ENCODE measurements around the gene MARK3. TPM values are rescaled to one million over a fixed set of nuclear protein-coding genes. Genes with fewer than 3 reads are reported as not detected.
A peak's percentile ranks its signal among the peaks of the same experiment; 100 is the strongest.

MARK3 gene
- total and polyA plus RNA-seq, 2 of the 13 experiments (the other 11 are each of a cell fraction or from before 2014, with no cell fraction given), result 47.7 to 56.6 TPM

- CTCF ChIA-PET (ENCODE audit: low intra/inter-chr PET ratio, low total read pairs), result no interaction called here
- H3K9ac ChIP-seq (ENCODE audit: insufficient read depth, low read depth, low read length), result peak overlapping the region; percentile 53
- H3K36me3 ChIP-seq (replicated peaks in 1 of 2; ENCODE audit: control insufficient read depth in 1 of 2, insufficient read depth in 2 of 2, low read length in 2 of 2), result peaks cover 0 to 10% of the 10 kb centered on the region in 2 experiments; a peak in 3 of 5 replicates
- FAIRE-seq (no peak), ATAC-seq (no peak), DNase-seq (ENCODE audit: low spot score) (no peak)
- 52% methylated on average over 6 of the region's 12 CpGs for WGBS (ENCODE audit: low lambda C conversion rate)
- POLR2A ChIA-PET, result interaction anchor here (1.6 kb wide), 1 partner anchor 18 kb away, joined by 3 read pairs; no protein-coding TSS in a partner anchor
- H3K4me1 ChIP-seq (ENCODE audit: insufficient read depth, low read length), result peaks cover 57% of the 10 kb centered on the region
- peaks cover 14% of the 10 kb centered on the region for H3K79me2 ChIP-seq (ENCODE audit: insufficient read depth, low read length)
- no peak overlapping the region for H2AFZ ChIP-seq (ENCODE audit: low read length)
- no peaks in the 10 kb centered on the region for H3K9me3 ChIP-seq (ENCODE audit: low read length)
- H3K27ac ChIP-seq (ENCODE audit: extremely low read length, insufficient read depth, low read length), result peak overlapping the region; percentile 89
- BruUV-seq (replicated peaks), result no TSS peak
- intact Hi-C loops (cut with micrococcal nuclease; ENCODE audit: unreplicated experiment), result loop anchor here (2.0 kb wide), 1 partner anchor 19 kb away; no protein-coding TSS in a partner anchor
- H3K27me3 ChIP-seq (ENCODE audit: control insufficient read depth in 1 of 2, insufficient read depth in 2 of 2, low read length in 2 of 2), result no peaks in the 10 kb centered on the region; a peak in 1 of 5 replicates
- H4K20me1 ChIP-seq (ENCODE audit: insufficient read depth, low read length), result no peaks in the 10 kb centered on the region
- H3K4me2 ChIP-seq (ENCODE audit: low read depth, low read length), result peak overlapping the region; percentile 78
- in situ Hi-C loops (cut with HindIII; ENCODE audit: extremely low pct_ligation_motif_present, low pct_unique_long_range_greater_than_20kb), result no loop called here
- peak overlapping the region; percentile 32 to 51 (median 43); a peak in 5 of 6 replicates for H3K4me3 ChIP-seq (replicated peaks in 1 of 3; ENCODE audit: insufficient read depth in 1 of 3, low read depth in 2 of 3, low read length in 3 of 3)
- TF ChIP-seq RXRA (CRISPR knock-in tag; IDR thresholded peaks at IDR 0.05) (no peak), ZNF280D (CRISPR knock-in tag; IDR thresholded peaks at IDR 0.05) (no peak), NFYB (CRISPR knock-in tag; IDR thresholded peaks at IDR 0.05) (no peak), SATB2 (CRISPR knock-in tag; IDR thresholded peaks at IDR 0.05) (no peak), EP300 (IDR thresholded peaks at IDR 0.05; ENCODE audit: low read depth in 2 of 2, low read length in 2 of 2) (no peak), EP300 (CRISPR knock-in tag; IDR thresholded peaks at IDR 0.05; ENCODE audit: borderline replicate concordance) (no peak), KDM1A (CRISPR knock-in tag; IDR thresholded peaks at IDR 0.05) (no peak), DNMT3B (CRISPR knock-in tag; conservative IDR thresholded peaks at IDR 0.05) (no peak), NFKB2 (CRISPR knock-in tag; IDR thresholded peaks at IDR 0.05; ENCODE audit: borderline replicate concordance) (0 out of 2 replicates have a peak, but pooled peaks have one; percentile 34), RBAK (CRISPR knock-in tag; IDR thresholded peaks at IDR 0.05) (peak; percentile 93), ZMYM2 (CRISPR knock-in tag; IDR thresholded peaks at IDR 0.05) (0 out of 2 replicates have a peak, but pooled peaks have one; percentile 58)
- TF ChIP-seq, protein P1, sequence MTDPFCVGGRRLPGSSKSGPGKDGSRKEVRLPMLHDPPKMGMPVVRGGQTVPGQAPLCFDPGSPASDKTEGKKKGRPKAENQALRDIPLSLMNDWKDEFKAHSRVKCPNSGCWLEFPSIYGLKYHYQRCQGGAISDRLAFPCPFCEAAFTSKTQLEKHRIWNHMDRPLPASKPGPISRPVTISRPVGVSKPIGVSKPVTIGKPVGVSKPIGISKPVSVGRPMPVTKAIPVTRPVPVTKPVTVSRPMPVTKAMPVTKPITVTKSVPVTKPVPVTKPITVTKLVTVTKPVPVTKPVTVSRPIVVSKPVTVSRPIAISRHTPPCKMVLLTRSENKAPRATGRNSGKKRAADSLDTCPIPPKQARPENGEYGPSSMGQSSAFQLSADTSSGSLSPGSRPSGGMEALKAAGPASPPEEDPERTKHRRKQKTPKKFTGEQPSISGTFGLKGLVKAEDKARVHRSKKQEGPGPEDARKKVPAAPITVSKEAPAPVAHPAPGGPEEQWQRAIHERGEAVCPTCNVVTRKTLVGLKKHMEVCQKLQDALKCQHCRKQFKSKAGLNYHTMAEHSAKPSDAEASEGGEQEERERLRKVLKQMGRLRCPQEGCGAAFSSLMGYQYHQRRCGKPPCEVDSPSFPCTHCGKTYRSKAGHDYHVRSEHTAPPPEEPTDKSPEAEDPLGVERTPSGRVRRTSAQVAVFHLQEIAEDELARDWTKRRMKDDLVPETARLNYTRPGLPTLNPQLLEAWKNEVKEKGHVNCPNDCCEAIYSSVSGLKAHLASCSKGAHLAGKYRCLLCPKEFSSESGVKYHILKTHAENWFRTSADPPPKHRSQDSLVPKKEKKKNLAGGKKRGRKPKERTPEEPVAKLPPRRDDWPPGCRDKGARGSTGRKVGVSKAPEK (CRISPR knock-in tag; IDR thresholded peaks at IDR 0.05; ENCODE audit: borderline replicate concordance), result no peak
- TF ChIP-seq, protein P2, sequence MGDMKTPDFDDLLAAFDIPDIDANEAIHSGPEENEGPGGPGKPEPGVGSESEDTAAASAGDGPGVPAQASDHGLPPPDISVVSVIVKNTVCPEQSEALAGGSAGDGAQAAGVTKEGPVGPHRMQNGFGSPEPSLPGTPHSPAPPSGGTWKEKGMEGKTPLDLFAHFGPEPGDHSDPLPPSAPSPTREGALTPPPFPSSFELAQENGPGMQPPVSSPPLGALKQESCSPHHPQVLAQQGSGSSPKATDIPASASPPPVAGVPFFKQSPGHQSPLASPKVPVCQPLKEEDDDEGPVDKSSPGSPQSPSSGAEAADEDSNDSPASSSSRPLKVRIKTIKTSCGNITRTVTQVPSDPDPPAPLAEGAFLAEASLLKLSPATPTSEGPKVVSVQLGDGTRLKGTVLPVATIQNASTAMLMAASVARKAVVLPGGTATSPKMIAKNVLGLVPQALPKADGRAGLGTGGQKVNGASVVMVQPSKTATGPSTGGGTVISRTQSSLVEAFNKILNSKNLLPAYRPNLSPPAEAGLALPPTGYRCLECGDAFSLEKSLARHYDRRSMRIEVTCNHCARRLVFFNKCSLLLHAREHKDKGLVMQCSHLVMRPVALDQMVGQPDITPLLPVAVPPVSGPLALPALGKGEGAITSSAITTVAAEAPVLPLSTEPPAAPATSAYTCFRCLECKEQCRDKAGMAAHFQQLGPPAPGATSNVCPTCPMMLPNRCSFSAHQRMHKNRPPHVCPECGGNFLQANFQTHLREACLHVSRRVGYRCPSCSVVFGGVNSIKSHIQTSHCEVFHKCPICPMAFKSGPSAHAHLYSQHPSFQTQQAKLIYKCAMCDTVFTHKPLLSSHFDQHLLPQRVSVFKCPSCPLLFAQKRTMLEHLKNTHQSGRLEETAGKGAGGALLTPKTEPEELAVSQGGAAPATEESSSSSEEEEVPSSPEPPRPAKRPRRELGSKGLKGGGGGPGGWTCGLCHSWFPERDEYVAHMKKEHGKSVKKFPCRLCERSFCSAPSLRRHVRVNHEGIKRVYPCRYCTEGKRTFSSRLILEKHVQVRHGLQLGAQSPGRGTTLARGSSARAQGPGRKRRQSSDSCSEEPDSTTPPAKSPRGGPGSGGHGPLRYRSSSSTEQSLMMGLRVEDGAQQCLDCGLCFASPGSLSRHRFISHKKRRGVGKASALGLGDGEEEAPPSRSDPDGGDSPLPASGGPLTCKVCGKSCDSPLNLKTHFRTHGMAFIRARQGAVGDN (CRISPR knock-in tag; IDR thresholded peaks at IDR 0.05), result peak; percentile 71
These were observed 139.1 kb downstream of the MARK3 start for GRCh38 chr14:103524002-103524935.
